GM18517 (cell line): ENCODE data around the gene CYP2C19.
"Not testable (repeated sequence)": the region's sequence is repeated elsewhere in the genome, so short reads cannot be mapped to it uniquely, and the experiment has no call there.

Experiments
- ATAC-seq: cut with Tn5 transposase; IDR thresholded peaks from one replicate; pipeline ENCODE4 v1.9.1; 2021; ENCODE audit warnings: mild to moderate bottlenecking, moderate library complexity; ENCODE audit not compliant: unreplicated experiment

Gene CYP2C19

GRCh38 chr10:94762393-94762792, at the start of gene CYP2C19:
Gene CYP2C19 (plus strand): TSS chr10:94762681. CDS start chr10:94762706, 25 bp downstream.
- ATAC-seq: no peak

- no peak for ATAC-seq
These were observed 36.6 kb upstream of the CYP2C19 start for GRCh38 chr10:94725871-94726270.

- ATAC-seq: no peak
These were observed 27.3 kb upstream of the CYP2C19 start for GRCh38 chr10:94735197-94735596.

GRCh38 chr10:94738588-94738987, 23.9 kb upstream of the CYP2C19 start:
- no peak for ATAC-seq

GRCh38 chr10:94747137-94747536, 15.3 kb upstream of the CYP2C19 start:
- ATAC-seq: no peak

- no peak for ATAC-seq
These were observed 14.6 kb upstream of the CYP2C19 start for GRCh38 chr10:94747838-94748237.

- no peak for ATAC-seq
These were observed 4.6 kb upstream of the CYP2C19 start for GRCh38 chr10:94757916-94758315.

- no peak for ATAC-seq
These were observed 1.8 kb upstream of the CYP2C19 start for GRCh38 chr10:94760586-94761178.

- ATAC-seq: not testable (repeated sequence)
These were observed 12.9 kb downstream of the CYP2C19 start for GRCh38 chr10:94775425-94775824.

- ATAC-seq: no peak
These were observed 15.5 kb downstream of the CYP2C19 start for GRCh38 chr10:94777886-94778458.

- no peak for ATAC-seq
These were observed 18.4 kb downstream of the CYP2C19 start for GRCh38 chr10:94780844-94781243.

- ATAC-seq: no peak
These were observed 21.8 kb downstream of the CYP2C19 start for GRCh38 chr10:94784256-94784655.

- ATAC-seq: no peak
These were observed 22.7 kb downstream of the CYP2C19 start for GRCh38 chr10:94785211-94785610.

GRCh38 chr10:94800551-94800950, 38.1 kb downstream of the CYP2C19 start:
- ATAC-seq: not testable (repeated sequence)

- no peak for ATAC-seq
These were observed 40.8 kb downstream of the CYP2C19 start for GRCh38 chr10:94803307-94803706.

- ATAC-seq: not testable (repeated sequence)
These were observed 67.5 kb downstream of the CYP2C19 start for GRCh38 chr10:94830025-94830424.

GRCh38 chr10:94846204-94846603, 83.7 kb downstream of the CYP2C19 start:
- ATAC-seq: no peak

GRCh38 chr10:94850766-94851165, 88.3 kb downstream of the CYP2C19 start:
- ATAC-seq: no peak

GRCh38 chr10:94851263-94851662, 88.8 kb downstream of the CYP2C19 start:
- no peak for ATAC-seq

- ATAC-seq: no peak
These were observed 90.0 kb downstream of the CYP2C19 start for GRCh38 chr10:94852438-94852837.

- no peak for ATAC-seq
These were observed 90.6 kb downstream of the CYP2C19 start for GRCh38 chr10:94853065-94853464.

GRCh38 chr10:94858005-94858404, 95.5 kb downstream of the CYP2C19 start:
- no peak for ATAC-seq

GRCh38 chr10:94859086-94859485, 96.6 kb downstream of the CYP2C19 start:
- ATAC-seq: no peak
